Mesenchymal stem cell (in vitro differentiated cells and primary cell): ENCODE measurements around the gene FHOD1.

Experiments
- DNase-seq: peaks from one replicate; pipeline ENCODE4 v3.0.0-alpha.2; 2013
- H2AFZ ChIP-seq: one replicate; pipeline ENCODE4 v1.6.1; 2013; ENCODE audit warnings: low read depth, mild to moderate bottlenecking, control low read depth, inconsistent platforms, low read length, moderate library complexity
- H2AK5ac ChIP-seq: 2 replicates; pipeline ENCODE4 v1.6.1; 2013; ENCODE audit warnings: low read length, moderate library complexity, mild to moderate bottlenecking, inconsistent platforms; ENCODE audit not compliant: severe bottlenecking
- H2BK120ac ChIP-seq: one replicate; pipeline ENCODE4 v1.6.1; 2013; ENCODE audit warnings: low read depth, mild to moderate bottlenecking, inconsistent platforms, low read length, moderate library complexity
- H2BK12ac ChIP-seq, 2 experiments: one replicate each; pipeline ENCODE4 v1.6.1; 2013; ENCODE audit warnings: inconsistent platforms in 2 of 2, low read length in 2 of 2, mild to moderate bottlenecking in 2 of 2, moderate library complexity in 2 of 2, control low read depth in 1 of 2
- H2BK15ac ChIP-seq: one replicate; pipeline ENCODE4 v1.6.1; 2013; ENCODE audit warnings: mild to moderate bottlenecking, low read depth, inconsistent platforms; ENCODE audit not compliant: poor library complexity, severe bottlenecking
- H2BK5ac ChIP-seq: 2 replicates; pipeline ENCODE4 v1.6.1; 2013; ENCODE audit warnings: low read depth, mild to moderate bottlenecking, low read length, control low read depth, inconsistent platforms; ENCODE audit not compliant: poor library complexity, severe bottlenecking
- H3K14ac ChIP-seq, 2 experiments: one replicate each; pipeline ENCODE4 v1.6.1; 2013; ENCODE audit warnings: inconsistent platforms in 2 of 2, low read length in 2 of 2, control low read depth in 1 of 2, mild to moderate bottlenecking in 1 of 2, moderate library complexity in 1 of 2
- H3K18ac ChIP-seq, 2 experiments: one replicate each; pipeline ENCODE4 v1.6.1; 2013; ENCODE audit warnings: inconsistent platforms in 2 of 2, low read length in 2 of 2, control low read depth in 1 of 2, low read depth in 1 of 2, mild to moderate bottlenecking in 1 of 2
- H3K23ac ChIP-seq, 2 experiments: one replicate each; pipeline ENCODE4 v1.6.1; 2013; ENCODE audit warnings: inconsistent platforms in 2 of 2, low read length in 2 of 2, mild to moderate bottlenecking in 2 of 2, moderate library complexity in 2 of 2, control low read depth in 1 of 2
- H3K27ac ChIP-seq: 2 replicates; pipeline ENCODE4 v1.5.1; 2013; ENCODE audit warnings: mild to moderate bottlenecking, moderate library complexity, low read length, control low read depth, inconsistent platforms; ENCODE audit not compliant: poor library complexity, severe bottlenecking
- H3K27me3 ChIP-seq, 2 experiments: 2 replicates each; pipeline versions ENCODE4 v1.6.1 to v1.7.0; 2013; ENCODE audit warnings: low read length in 2 of 2, mild to moderate bottlenecking in 2 of 2, moderate library complexity in 2 of 2, control low read depth in 1 of 2, inconsistent platforms in 1 of 2; ENCODE audit not compliant: control insufficient read depth in 1 of 2, insufficient read depth in 1 of 2
- H3K36me3 ChIP-seq, 2 experiments: 2 replicates each; pipeline versions ENCODE4 v1.6.1 to v1.7.0; 2013; ENCODE audit warnings: low read length in 2 of 2, control low read depth in 1 of 2, inconsistent platforms in 1 of 2, low read depth in 1 of 2, mild to moderate bottlenecking in 1 of 2; ENCODE audit not compliant: insufficient read depth in 2 of 2, control insufficient read depth in 1 of 2
- H3K4ac ChIP-seq, 2 experiments: one replicate each; pipeline ENCODE4 v1.6.1; 2013; ENCODE audit warnings: inconsistent platforms in 2 of 2, low read length in 2 of 2, mild to moderate bottlenecking in 2 of 2, moderate library complexity in 2 of 2, control low read depth in 1 of 2, low read depth in 1 of 2
- H3K4me1 ChIP-seq: 2 replicates; pipeline ENCODE4 v1.6.1; 2013; ENCODE audit warnings: low read depth, low read length, control low read depth; ENCODE audit not compliant: control insufficient read depth, insufficient read depth
- H3K4me2 ChIP-seq: 2 replicates; pipeline ENCODE4 v1.6.1; 2013; ENCODE audit warnings: low read length, mild to moderate bottlenecking, inconsistent platforms; ENCODE audit not compliant: poor library complexity, severe bottlenecking
- H3K4me3 ChIP-seq, 2 experiments: 2 replicates each; pipeline versions ENCODE4 v1.5.1 to v1.7.0; 2013; ENCODE audit warnings: low read length in 2 of 2, mild to moderate bottlenecking in 2 of 2, control low read depth in 1 of 2, low read depth in 1 of 2; ENCODE audit not compliant: insufficient read depth in 1 of 2
- H3K79me1 ChIP-seq: replicated peaks from 2 replicates; pipeline ENCODE4 v1.6.1; 2013; ENCODE audit warnings: mild to moderate bottlenecking, control low read depth, low read length, inconsistent platforms; ENCODE audit not compliant: poor library complexity, severe bottlenecking
- H3K9ac ChIP-seq: 2 replicates; pipeline ENCODE4 v1.7.0; 2013; ENCODE audit warnings: mild to moderate bottlenecking, low read length, moderate library complexity
- H3K9me3 ChIP-seq: 2 replicates; pipeline ENCODE4 v1.7.0; 2013; ENCODE audit warnings: mild to moderate bottlenecking, low read length; ENCODE audit not compliant: control insufficient read depth
- H4K8ac ChIP-seq: one replicate; pipeline ENCODE4 v1.6.1; 2013; ENCODE audit warnings: inconsistent platforms, mild to moderate bottlenecking, low read length, moderate library complexity
- H4K91ac ChIP-seq: one replicate; pipeline ENCODE4 v1.6.1; 2013; ENCODE audit warnings: mild to moderate bottlenecking, low read length, inconsistent platforms
- WGBS: methylation state at CpG from one replicate; pipeline ENCODE4 v1.1.7; 2013; ENCODE audit warnings: mixed read lengths; 5-methylcytosine and 5-hydroxymethylcytosine counted together

The FHOD1 gene

GRCh38 chr16:67228905-67229304, 18.4 kb downstream of the FHOD1 start:
- H2AFZ ChIP-seq = no peak overlapping the region
- H2BK12ac ChIP-seq = no peak overlapping the region
- no peak overlapping the region for H3K27ac ChIP-seq
- H3K9me3 ChIP-seq = no peaks in the 10 kb centered on the region
- H3K27me3 ChIP-seq = no peaks in the 10 kb centered on the region
- no peak overlapping the region for H4K91ac ChIP-seq
- H2BK120ac ChIP-seq = no peak overlapping the region
- H2BK5ac ChIP-seq = no peak overlapping the region
- H4K8ac ChIP-seq = no peak overlapping the region
- no peak overlapping the region for H3K14ac ChIP-seq
- H3K4me1 ChIP-seq = peaks cover 19% of the 10 kb centered on the region
- H3K4me2 ChIP-seq = no peak overlapping the region
- no peak overlapping the region for H3K4ac ChIP-seq
- H3K36me3 ChIP-seq = peaks cover 59 to 62% of the 10 kb centered on the region in 2 experiments
- no peak overlapping the region for H2BK15ac ChIP-seq
- no peak overlapping the region for H3K18ac ChIP-seq
- no peak overlapping the region for H3K23ac ChIP-seq
- peaks cover 32% of the 10 kb centered on the region for H3K79me1 ChIP-seq
- H3K9ac ChIP-seq = no peak overlapping the region
- DNase-seq = no peak
- 98% methylated on average over 9 of the region's 9 CpGs for WGBS
- no peak overlapping the region for H2AK5ac ChIP-seq
- no peak overlapping the region for H3K4me3 ChIP-seq

GRCh38 chr16:67228034-67228785, 19.1 kb downstream of the FHOD1 start:
- Histone ChIP-seq H2BK12ac (no peak overlapping the region), H3K79me1 (peaks cover 32% of the 10 kb centered on the region), H3K4me2 (peak overlapping the region; percentile 79), H2BK15ac (no peak overlapping the region), H3K4me1 (peaks cover 19% of the 10 kb centered on the region), H3K9ac (peak overlapping the region; percentile 98), H3K14ac (no peak overlapping the region), H2AFZ (no peak overlapping the region), H3K18ac (no peak overlapping the region), H3K27ac (no peak overlapping the region), H3K4ac (no peak overlapping the region), H2BK5ac (no peak overlapping the region), H3K23ac (no peak overlapping the region), H3K4me3 (peak overlapping the region in 1 of 2 experiments; percentile 92), H2BK120ac (no peak overlapping the region), H4K8ac (peak overlapping the region; percentile 38), H2AK5ac (no peak overlapping the region), H3K36me3 (peaks cover 52 to 63% of the 10 kb centered on the region in 2 experiments), H3K9me3 (no peaks in the 10 kb centered on the region), H3K27me3 (no peaks in the 10 kb centered on the region), H4K91ac (no peak overlapping the region)
- no peak for DNase-seq
- 94% methylated on average over 9 of the region's 9 CpGs for WGBS

GRCh38 chr16:67227567-67227921, 19.7 kb downstream of the FHOD1 start:
- WGBS = 25% methylated on average over 12 of the region's 12 CpGs
- no peak overlapping the region for H2BK15ac ChIP-seq
- no peak overlapping the region for H3K14ac ChIP-seq
- peak overlapping the region; percentile 80 to 92 for H3K4me3 ChIP-seq
- peaks cover 19% of the 10 kb centered on the region for H3K4me1 ChIP-seq
- H3K9me3 ChIP-seq = no peaks in the 10 kb centered on the region
- no peak overlapping the region for H4K91ac ChIP-seq
- H2BK120ac ChIP-seq = no peak overlapping the region
- H2AK5ac ChIP-seq = peak overlapping the region; percentile 29
- H3K9ac ChIP-seq = peak overlapping the region; percentile 98
- H3K4me2 ChIP-seq = peak overlapping the region; percentile 79
- H3K23ac ChIP-seq = no peak overlapping the region
- H2BK5ac ChIP-seq = no peak overlapping the region
- peaks cover 31% of the 10 kb centered on the region for H3K79me1 ChIP-seq
- H2AFZ ChIP-seq = no peak overlapping the region
- no peak overlapping the region for H3K18ac ChIP-seq
- peak overlapping the region; percentile 40 for H4K8ac ChIP-seq
- peak overlapping the region; percentile 36 to 92 for H3K4ac ChIP-seq
- no peak overlapping the region for H3K27ac ChIP-seq
- no peak overlapping the region for H2BK12ac ChIP-seq
- peaks cover 47 to 64% of the 10 kb centered on the region in 2 experiments for H3K36me3 ChIP-seq
- no peaks in the 10 kb centered on the region for H3K27me3 ChIP-seq
- no peak for DNase-seq

GRCh38 chr16:67226804-67227566, 20.3 kb downstream of the FHOD1 start, which contains the start of gene TMEM208:
TMEM208 (plus strand) TSS chr16:67227130; CDS start chr16:67227219, 89 bp downstream.
- Histone ChIP-seq H3K27ac (peak within 1 kb of the TSS; percentile 16), H3K4ac (peak within 1 kb of the TSS; percentile 36 to 92)
- 3% methylated on average over 46 of the region's 46 CpGs for WGBS

More at GRCh38 chr16:67226804-67227566, 20.3 kb downstream of the FHOD1 start, which contains the start of gene TMEM208:
- Histone ChIP-seq H3K4me3 (peak within 1 kb of the TSS; percentile 80 to 92), H2BK120ac (no peak within 1 kb of the TSS), H3K14ac (peak within 1 kb of the TSS in 1 of 2 experiments; percentile 74), H4K8ac (peak within 1 kb of the TSS; percentile 40), H3K9me3 (no peaks in the 10 kb centered on the region), H2AFZ (peak within 1 kb of the TSS; percentile 44), H3K4me2 (peak within 1 kb of the TSS; percentile 79), H3K36me3 (peaks cover 43 to 61% of the 10 kb centered on the region in 2 experiments), H2AK5ac (peak within 1 kb of the TSS; percentile 29), H4K91ac (peak within 1 kb of the TSS; percentile 53), H3K27me3 (no peaks in the 10 kb centered on the region), H2BK5ac (no peak within 1 kb of the TSS), H3K23ac (no peak within 1 kb of the TSS), H3K9ac (peak within 1 kb of the TSS; percentile 98), H3K4me1 (peaks cover 18% of the 10 kb centered on the region), H2BK12ac (no peak within 1 kb of the TSS), H3K79me1 (peaks cover 29% of the 10 kb centered on the region), H2BK15ac (no peak within 1 kb of the TSS), H3K18ac (peak within 1 kb of the TSS; percentile 41 to 92)
- DNase-seq = peak; percentile 99
